H1 (cell line): ENCODE data around the gene KCNH1.

Experiments used
- CBX5 ChIP-seq: fragments of 300-800, 300-1000 bp; sonication (generic); IDR thresholded peaks from 2 replicates; pipeline ENCODE4 v1.7.1; 2016; ENCODE audit warnings: antibody characterized with exemption, low read length, low read depth
- CHD7 ChIP-seq: fragments of 300-600 bp; sonication (generic); IDR thresholded peaks from 2 replicates; pipeline ENCODE4 v1.7.1; 2012; ENCODE audit warnings: low read length, moderate library complexity, mild to moderate bottlenecking, inconsistent platforms; ENCODE audit not compliant: insufficient replicate concordance
- CTCF ChIP-seq, 3 experiments: IDR thresholded peaks; 1 replicate in 2 of 3; 2 replicates in 1 of 3; pipeline versions ENCODE4 v1.5.1 to v1.6.1; 2011; ENCODE audit warnings: low read length in 3 of 3, mild to moderate bottlenecking in 3 of 3, inconsistent platforms in 2 of 3, low read depth in 1 of 3, moderate library complexity in 1 of 3; ENCODE audit not compliant: insufficient read depth in 1 of 3; ENCODE audit errors: control extremely low read depth in 1 of 3
- E2F6 ChIP-seq: IDR thresholded peaks from 2 replicates; pipeline ENCODE4 v1.6.1; 2012; ENCODE audit warnings: inconsistent platforms
- EP300 ChIP-seq, 2 experiments: IDR thresholded peaks; 1 replicate in 1 of 2; 2 replicates in 1 of 2; pipeline ENCODE4 v1.6.1; 2011 to 2012; ENCODE audit warnings: low read depth in 2 of 2, low read length in 2 of 2, mild to moderate bottlenecking in 2 of 2, borderline replicate concordance in 1 of 2, inconsistent platforms in 1 of 2, moderate library complexity in 1 of 2
- JUN ChIP-seq: IDR thresholded peaks from 2 replicates; pipeline ENCODE4 v1.6.1; 2011; ENCODE audit warnings: low read depth, mild to moderate bottlenecking, improper control_type of control experiment, low read length
- KDM1A ChIP-seq: fragments of 200-600, 300-600 bp; sonication (generic); IDR thresholded peaks from 2 replicates; pipeline ENCODE4 v1.7.1; 2016; ENCODE audit warnings: mild to moderate bottlenecking, low read length, borderline replicate concordance
- KDM5A ChIP-seq: fragments of 200-600 bp; IDR thresholded peaks from 2 replicates; pipeline ENCODE4 v1.7.1; 2012; ENCODE audit warnings: mild to moderate bottlenecking, low read length, inconsistent platforms, mixed read lengths
- MAX ChIP-seq: IDR thresholded peaks from 2 replicates; pipeline ENCODE4 v1.6.1; 2012; ENCODE audit warnings: inconsistent platforms
- POLR2AphosphoS5 ChIP-seq: IDR thresholded peaks from 2 replicates; pipeline ENCODE4 v1.6.1; 2011; ENCODE audit warnings: low read depth, low read length
- SP1 ChIP-seq: IDR thresholded peaks from 2 replicates; pipeline ENCODE4 v1.6.1; 2011; ENCODE audit warnings: low read depth, low read length
- SRF ChIP-seq: IDR thresholded peaks from 2 replicates; pipeline ENCODE4 v1.6.1; 2011; ENCODE audit warnings: mild to moderate bottlenecking, low read depth, low read length, moderate library complexity
- TCF12 ChIP-seq: IDR thresholded peaks from 2 replicates; pipeline ENCODE4 v1.6.1; 2011; ENCODE audit warnings: low read depth, mild to moderate bottlenecking, low read length
- TEAD4 ChIP-seq: IDR thresholded peaks from 2 replicates; pipeline ENCODE4 v1.6.1; 2012; ENCODE audit warnings: low read depth, low read length, inconsistent platforms, mixed read lengths

GRCh38 chr1:210641582-210641981 lies 492.4 kb downstream of the KCNH1 start:
- TF ChIP-seq TEAD4 (no peak), CTCF (IDR thresholded peaks at IDR 0.05; ENCODE audit: control extremely low read depth in 1 of 3, insufficient read depth in 1 of 3, low read depth in 1 of 3, low read length in 3 of 3) (no peak), KDM1A (no peak), MAX (no peak), SP1 (no peak), SRF (no peak), E2F6 (no peak), JUN (no peak), EP300 (IDR thresholded peaks at IDR 0.05; ENCODE audit: borderline replicate concordance in 1 of 2, low read depth in 2 of 2, low read length in 2 of 2) (no peak), POLR2AphosphoS5 (no peak), TCF12 (no peak), CHD7 (no peak), KDM5A (no peak), CBX5 (no peak)
